Endothelial cell of umbilical vein (primary cell): ENCODE data around the gene MEGF11.

ENCODE experiments used
- CTCF ChIP-seq, 2 donors: IDR thresholded peaks; 1 replicate in 1 of 2; 2 replicates in 1 of 2; pipeline ENCODE4 v1.5.1; 2011; ENCODE audit warnings: low read length in 2 of 2, mild to moderate bottlenecking in 2 of 2, moderate library complexity in 2 of 2, control low read depth in 1 of 2, inconsistent platforms in 1 of 2, low read depth in 1 of 2; ENCODE audit not compliant: insufficient read depth in 1 of 2; ENCODE audit errors: extremely low read depth in 1 of 2
- EZH2 ChIP-seq: IDR thresholded peaks from 2 replicates; pipeline ENCODE4 v1.6.1; 2012; ENCODE audit warnings: borderline replicate concordance, low read depth, mild to moderate bottlenecking, moderate library complexity, low read length, inconsistent platforms; ENCODE audit not compliant: severe bottlenecking
- FOS ChIP-seq: IDR thresholded peaks from 2 replicates; pipeline ENCODE4 v1.6.1; 2011; ENCODE audit warnings: mild to moderate bottlenecking, low read length, moderate library complexity, borderline replicate concordance; ENCODE audit not compliant: insufficient read depth
- GATA2 ChIP-seq: IDR thresholded peaks from 2 replicates; pipeline ENCODE4 v1.7.0; 2011; ENCODE audit warnings: low read depth, mild to moderate bottlenecking, moderate library complexity, mixed read lengths, low read length; ENCODE audit not compliant: insufficient read length, insufficient read depth
- MAX ChIP-seq: IDR thresholded peaks from 2 replicates; pipeline ENCODE4 v1.6.1; 2011; ENCODE audit not compliant: insufficient read depth, insufficient read length
- MYC ChIP-seq: IDR thresholded peaks from one replicate; pipeline ENCODE4 v1.6.1; 2011; ENCODE audit warnings: mild to moderate bottlenecking, low read depth, low read length
- POLR2A ChIP-seq: IDR thresholded peaks from 2 replicates; pipeline ENCODE4 v1.6.1; 2012; ENCODE audit warnings: low read depth, mild to moderate bottlenecking, control low read depth, low read length
- POLR2AphosphoS5 ChIP-seq: IDR thresholded peaks from 2 replicates; pipeline ENCODE4 v1.6.1; 2012; ENCODE audit warnings: low read depth, mild to moderate bottlenecking, control low read depth, low read length, moderate library complexity; ENCODE audit not compliant: insufficient read depth

- TF ChIP-seq CTCF (IDR thresholded peaks at IDR 0.05; ENCODE audit: extremely low read depth in 1 of 2, insufficient read depth in 1 of 2, low read depth in 1 of 2, low read length in 2 of 2) (no peak), POLR2AphosphoS5 (no peak), POLR2A (no peak), MYC (no peak), MAX (no peak), EZH2 (no peak), FOS (no peak), GATA2 (no peak)
Observed at GRCh38 chr15:66284271-66284670, 30.7 kb upstream of the MEGF11 start.
